ENCODE measurements around the gene CLCN4. TPM values are rescaled to one million over a fixed set of nuclear protein-coding genes. Genes with fewer than 3 reads are reported as not detected.

The CLCN4 gene
- total RNA-seq, 3 donors from 2014 or later = 2.9 to 4.7 (median 3.7) TPM

DNA sequence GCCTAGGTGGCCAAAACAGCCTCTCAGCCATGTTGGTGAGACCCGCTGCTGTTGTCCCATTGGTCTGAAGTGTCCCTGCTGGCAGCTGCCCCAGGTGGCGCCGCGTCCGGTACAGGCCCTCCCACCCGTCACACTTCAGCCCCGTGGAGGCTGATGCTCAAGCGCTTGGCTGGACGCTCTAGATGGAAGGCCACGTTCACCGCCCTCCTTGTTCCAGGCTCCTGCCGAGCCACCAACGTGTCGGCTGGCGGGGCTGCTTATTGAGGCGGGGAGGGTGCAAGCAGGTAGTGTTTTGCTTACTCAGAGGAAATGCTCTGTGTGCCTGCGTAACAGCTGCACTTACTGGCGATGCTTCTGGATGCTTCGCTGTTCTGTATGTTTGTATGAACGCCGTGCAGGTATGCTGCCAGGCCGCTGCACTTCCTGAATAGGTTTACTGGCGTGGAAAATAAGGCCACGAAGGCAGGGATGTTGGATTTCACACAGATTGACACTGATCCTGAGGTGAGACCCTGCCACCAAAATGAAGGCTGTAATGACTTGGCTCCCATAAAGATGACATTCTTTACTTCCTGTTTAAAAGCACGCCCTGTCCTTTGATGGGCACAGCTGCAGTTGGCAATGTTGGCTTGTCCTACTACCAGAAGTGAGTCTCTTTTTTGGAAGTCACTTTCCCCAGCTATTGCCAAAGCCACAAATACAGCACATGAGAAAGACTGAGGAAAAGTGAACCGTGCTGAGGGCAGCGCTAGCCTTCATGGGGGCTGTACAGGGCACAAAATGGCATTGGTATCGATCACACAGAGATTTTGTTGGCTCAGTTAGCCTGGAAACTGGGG lies 21.0 kb upstream of the CLCN4 start:
- DNase-seq (ENCODE audit: low spot score in 2 of 2) = no peak
- Histone ChIP-seq H3K4me3 (no peak overlapping the region), H3K9me3 (no peaks in the 10 kb centered on the region), H3K4me1 (no peaks in the 10 kb centered on the region), H3K27me3 (no peaks in the 10 kb centered on the region), H3K36me3 (no peaks in the 10 kb centered on the region), H3K27ac (no peak overlapping the region)
- intact Hi-C loops (cut with DNase I; ENCODE audit: low total_unique reads) = no loop called here
- no peak for TF ChIP-seq POLR2AphosphoS5 (IDR thresholded peaks at IDR 0.05)
- no peak for TF ChIP-seq POLR2A (IDR thresholded peaks at IDR 0.05)
- TF ChIP-seq, protein P1, sequence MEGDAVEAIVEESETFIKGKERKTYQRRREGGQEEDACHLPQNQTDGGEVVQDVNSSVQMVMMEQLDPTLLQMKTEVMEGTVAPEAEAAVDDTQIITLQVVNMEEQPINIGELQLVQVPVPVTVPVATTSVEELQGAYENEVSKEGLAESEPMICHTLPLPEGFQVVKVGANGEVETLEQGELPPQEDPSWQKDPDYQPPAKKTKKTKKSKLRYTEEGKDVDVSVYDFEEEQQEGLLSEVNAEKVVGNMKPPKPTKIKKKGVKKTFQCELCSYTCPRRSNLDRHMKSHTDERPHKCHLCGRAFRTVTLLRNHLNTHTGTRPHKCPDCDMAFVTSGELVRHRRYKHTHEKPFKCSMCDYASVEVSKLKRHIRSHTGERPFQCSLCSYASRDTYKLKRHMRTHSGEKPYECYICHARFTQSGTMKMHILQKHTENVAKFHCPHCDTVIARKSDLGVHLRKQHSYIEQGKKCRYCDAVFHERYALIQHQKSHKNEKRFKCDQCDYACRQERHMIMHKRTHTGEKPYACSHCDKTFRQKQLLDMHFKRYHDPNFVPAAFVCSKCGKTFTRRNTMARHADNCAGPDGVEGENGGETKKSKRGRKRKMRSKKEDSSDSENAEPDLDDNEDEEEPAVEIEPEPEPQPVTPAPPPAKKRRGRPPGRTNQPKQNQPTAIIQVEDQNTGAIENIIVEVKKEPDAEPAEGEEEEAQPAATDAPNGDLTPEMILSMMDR (IDR thresholded peaks at IDR 0.05) = no peak

DNA sequence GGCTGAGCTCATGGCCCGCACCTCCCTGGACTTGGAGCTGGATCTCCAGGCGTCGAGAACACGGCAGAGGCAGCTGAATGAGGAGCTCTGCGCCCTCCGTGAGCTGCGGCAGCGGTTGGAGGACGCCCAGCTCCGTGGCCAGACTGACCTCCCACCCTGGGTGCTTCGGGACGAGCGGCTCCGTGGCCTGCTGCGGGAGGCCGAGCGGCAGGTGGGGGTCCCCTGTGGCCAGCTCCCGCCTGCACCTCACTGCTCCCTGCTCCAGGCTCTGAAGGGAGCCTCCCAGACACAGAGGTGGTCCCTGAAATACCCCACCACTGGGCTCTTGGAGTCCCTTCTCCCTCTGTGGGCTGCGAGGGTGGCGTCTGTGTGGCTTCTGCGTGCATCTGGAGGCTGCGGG lies 18.0 kb upstream of the CLCN4 start:
- H3K4me1 ChIP-seq = no peaks in the 10 kb centered on the region
- H3K27ac ChIP-seq = no peak overlapping the region
- DNase-seq (ENCODE audit: low spot score in 2 of 2) = no peak
- H3K9me3 ChIP-seq = peaks cover 0 to 7% of the 10 kb centered on the region in 2 donors
- H3K27me3 ChIP-seq = no peaks in the 10 kb centered on the region
- H3K4me3 ChIP-seq = no peak overlapping the region
- H3K36me3 ChIP-seq = no peaks in the 10 kb centered on the region
- intact Hi-C loops (cut with DNase I; ENCODE audit: low total_unique reads) = no loop called here
- TF ChIP-seq, protein P1 (IDR thresholded peaks at IDR 0.05) = no peak
- TF ChIP-seq POLR2A (IDR thresholded peaks at IDR 0.05) = no peak
- no peak for TF ChIP-seq POLR2AphosphoS5 (IDR thresholded peaks at IDR 0.05)

DNA sequence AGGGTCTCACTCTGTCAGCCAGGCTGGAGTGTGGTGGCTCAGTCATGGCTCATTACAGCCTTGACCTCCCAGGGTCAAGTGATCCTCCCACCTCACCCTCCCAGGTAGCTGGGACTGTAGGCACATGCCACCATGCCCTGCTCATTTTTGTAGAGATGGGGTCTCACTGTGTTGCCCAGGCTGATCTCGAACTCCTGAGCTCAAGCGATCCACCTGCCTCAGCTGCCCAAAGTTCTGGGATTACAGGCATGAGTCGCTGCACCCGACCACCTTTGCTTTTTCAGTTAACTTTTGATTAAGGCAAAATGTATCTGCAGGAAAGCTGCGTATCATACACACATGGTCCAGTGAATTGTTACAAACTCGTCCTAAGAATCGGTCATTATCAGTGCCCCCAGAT lies 16.5 kb upstream of the CLCN4 start:
- no peaks in the 10 kb centered on the region for H3K27me3 ChIP-seq
- H3K4me1 ChIP-seq = no peaks in the 10 kb centered on the region
- TF ChIP-seq, protein P1 (IDR thresholded peaks at IDR 0.05) = no peak
- TF ChIP-seq POLR2A (IDR thresholded peaks at IDR 0.05) (no peak), POLR2AphosphoS5 (IDR thresholded peaks at IDR 0.05) (no peak)
- no peaks in the 10 kb centered on the region for H3K36me3 ChIP-seq
- no peak overlapping the region for H3K27ac ChIP-seq
- no peak overlapping the region for H3K4me3 ChIP-seq
- intact Hi-C loops (cut with DNase I; ENCODE audit: low total_unique reads) = no loop called here
- H3K9me3 ChIP-seq = peaks cover 0 to 7% of the 10 kb centered on the region in 2 donors
- no peak for DNase-seq (ENCODE audit: low spot score in 2 of 2)

DNA sequence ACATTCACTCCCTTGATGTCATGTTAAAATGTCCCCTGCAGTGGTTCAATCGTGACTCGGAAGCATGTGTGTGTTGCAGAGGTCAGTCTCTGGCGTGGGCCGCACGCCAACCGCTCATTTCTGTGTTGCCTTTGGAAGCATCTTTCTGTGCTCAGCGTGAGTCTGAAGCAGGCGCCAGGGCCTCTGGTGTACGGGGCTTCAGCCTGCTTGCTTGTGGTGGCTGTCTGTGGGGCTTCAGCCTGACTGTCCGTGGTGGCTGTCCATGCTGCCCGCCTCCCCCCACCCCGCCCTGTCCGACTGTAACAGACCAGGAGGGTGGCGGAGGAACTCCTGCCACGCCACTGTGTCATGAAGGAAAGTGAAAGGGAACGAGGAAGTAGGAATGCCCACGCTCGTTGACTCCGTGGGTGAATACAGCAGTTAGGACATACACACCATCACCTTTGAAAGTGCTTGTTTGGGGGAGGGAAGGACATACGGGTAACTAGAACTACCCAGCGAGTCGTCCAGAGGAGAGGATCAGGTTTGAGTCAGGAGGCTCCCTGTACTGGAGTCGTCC lies 14.7 kb upstream of the CLCN4 start:
- no peaks in the 10 kb centered on the region for H3K36me3 ChIP-seq
- intact Hi-C loops (cut with DNase I; ENCODE audit: low total_unique reads) = no loop called here
- TF ChIP-seq, protein P1 (IDR thresholded peaks at IDR 0.05) = no peak
- TF ChIP-seq POLR2AphosphoS5 (IDR thresholded peaks at IDR 0.05) (no peak), POLR2A (IDR thresholded peaks at IDR 0.05) (no peak)
- peaks cover 0 to 7% of the 10 kb centered on the region in 2 donors for H3K9me3 ChIP-seq
- H3K4me1 ChIP-seq = no peaks in the 10 kb centered on the region
- H3K27me3 ChIP-seq = peaks cover 0 to 8% of the 10 kb centered on the region in 2 donors
- no peak for DNase-seq (ENCODE audit: low spot score in 2 of 2)
- no peak overlapping the region for H3K27ac ChIP-seq
- no peak overlapping the region for H3K4me3 ChIP-seq

Data from breast epithelium (tissue), 4 donors.